IMR-90 (cell line): ENCODE results near the gene RAD51B.

ENCODE experiments used
- BHLHE40 ChIP-seq: fragments of 150-350 bp; IDR thresholded peaks from 2 replicates; pipeline ENCODE4 v1.6.1; 2016; ENCODE audit warnings: mild to moderate bottlenecking, low read depth, low read length
- CEBPB ChIP-seq: IDR thresholded peaks from 2 replicates; pipeline ENCODE4 v1.6.1; 2012; ENCODE audit warnings: low read depth, low read length, improper control_type of control experiment
- CTCF ChIP-seq: conservative IDR thresholded peaks from 2 replicates; pipeline ENCODE4 v1.5.1; 2012; ENCODE audit warnings: mild to moderate bottlenecking, low read depth, low read length, improper control_type of control experiment
- FOS ChIP-seq: fragments of 150-350 bp; IDR thresholded peaks from 2 replicates; pipeline ENCODE4 v1.6.1; 2016; ENCODE audit warnings: low read depth, low read length
- MAFK ChIP-seq: IDR thresholded peaks from 2 replicates; pipeline ENCODE4 v1.6.1; 2012; ENCODE audit warnings: low read depth, low read length, improper control_type of control experiment
- MXI1 ChIP-seq: IDR thresholded peaks from 2 replicates; pipeline ENCODE4 v1.6.1; 2012; ENCODE audit warnings: low read depth, mild to moderate bottlenecking, low read length, moderate library complexity, borderline replicate concordance
- POLR2A ChIP-seq: IDR thresholded peaks from 2 replicates; pipeline ENCODE4 v1.6.1; 2012; ENCODE audit warnings: mild to moderate bottlenecking, low read depth, low read length
- RAD21 ChIP-seq: IDR thresholded peaks from 2 replicates; pipeline ENCODE4 v1.6.1; 2012; ENCODE audit warnings: low read length, improper control_type of control experiment
- RFX5 ChIP-seq: IDR thresholded peaks from 2 replicates; pipeline ENCODE4 v1.8.0; 2012; ENCODE audit warnings: low read depth, mild to moderate bottlenecking, low read length, moderate library complexity
- SMC3 ChIP-seq: fragments of 150-350 bp; IDR thresholded peaks from 2 replicates; pipeline ENCODE4 v1.6.1; 2016; ENCODE audit warnings: low read depth, mild to moderate bottlenecking, antibody characterized with exemption, low read length, moderate library complexity

GRCh38 chr14:68337279-68337678 is 517.7 kb downstream of the RAD51B start:
- TF ChIP-seq CTCF (no peak), SMC3 (no peak), POLR2A (no peak), RAD21 (no peak), FOS (no peak), CEBPB (no peak), BHLHE40 (no peak), RFX5 (no peak), MAFK (no peak), MXI1 (no peak)
